Measurements from ENCODE around the gene MRPL33.

MRPL33 gene

DNA sequence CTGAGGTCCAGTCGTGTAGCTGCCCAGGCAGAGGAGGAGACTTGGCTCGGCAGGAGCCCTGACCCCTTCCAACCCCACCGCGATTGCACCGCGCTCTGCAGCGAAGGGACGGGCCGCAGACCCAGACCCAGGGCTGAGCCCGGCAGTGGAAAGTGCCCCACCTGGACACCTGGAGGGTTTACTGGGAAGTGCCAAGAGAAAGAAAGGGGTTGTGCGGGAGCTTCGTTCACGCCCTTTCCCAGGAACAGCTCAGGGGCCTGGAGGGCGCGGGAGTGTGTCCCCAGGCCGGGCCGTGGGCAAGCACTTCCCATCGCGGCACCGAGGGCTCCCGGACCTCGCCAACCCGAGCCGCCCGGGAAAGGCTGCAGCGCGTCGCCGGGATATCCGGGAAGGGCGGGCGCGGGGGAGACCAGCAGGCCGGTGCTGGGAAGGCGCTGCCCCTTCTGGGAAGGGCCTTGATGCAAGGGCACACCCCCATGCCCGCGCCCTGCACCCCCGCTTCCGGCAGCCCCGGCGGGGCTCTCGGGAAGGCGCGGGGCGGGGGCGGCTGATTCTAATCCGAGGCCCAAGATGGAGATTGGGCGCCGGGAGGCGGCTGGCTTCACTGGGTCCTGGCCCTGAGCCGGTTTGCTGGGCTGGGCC, 36.1 kb upstream of the MRPL33 start:
- TF ChIP-seq, protein P1, sequence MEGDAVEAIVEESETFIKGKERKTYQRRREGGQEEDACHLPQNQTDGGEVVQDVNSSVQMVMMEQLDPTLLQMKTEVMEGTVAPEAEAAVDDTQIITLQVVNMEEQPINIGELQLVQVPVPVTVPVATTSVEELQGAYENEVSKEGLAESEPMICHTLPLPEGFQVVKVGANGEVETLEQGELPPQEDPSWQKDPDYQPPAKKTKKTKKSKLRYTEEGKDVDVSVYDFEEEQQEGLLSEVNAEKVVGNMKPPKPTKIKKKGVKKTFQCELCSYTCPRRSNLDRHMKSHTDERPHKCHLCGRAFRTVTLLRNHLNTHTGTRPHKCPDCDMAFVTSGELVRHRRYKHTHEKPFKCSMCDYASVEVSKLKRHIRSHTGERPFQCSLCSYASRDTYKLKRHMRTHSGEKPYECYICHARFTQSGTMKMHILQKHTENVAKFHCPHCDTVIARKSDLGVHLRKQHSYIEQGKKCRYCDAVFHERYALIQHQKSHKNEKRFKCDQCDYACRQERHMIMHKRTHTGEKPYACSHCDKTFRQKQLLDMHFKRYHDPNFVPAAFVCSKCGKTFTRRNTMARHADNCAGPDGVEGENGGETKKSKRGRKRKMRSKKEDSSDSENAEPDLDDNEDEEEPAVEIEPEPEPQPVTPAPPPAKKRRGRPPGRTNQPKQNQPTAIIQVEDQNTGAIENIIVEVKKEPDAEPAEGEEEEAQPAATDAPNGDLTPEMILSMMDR (IDR thresholded peaks at IDR 0.05; ENCODE audit: borderline replicate concordance, insufficient read depth, low read depth, low read length): no peak
- H3K4me3 ChIP-seq (ENCODE audit: low read depth, low read length): no peak overlapping the region

DNA sequence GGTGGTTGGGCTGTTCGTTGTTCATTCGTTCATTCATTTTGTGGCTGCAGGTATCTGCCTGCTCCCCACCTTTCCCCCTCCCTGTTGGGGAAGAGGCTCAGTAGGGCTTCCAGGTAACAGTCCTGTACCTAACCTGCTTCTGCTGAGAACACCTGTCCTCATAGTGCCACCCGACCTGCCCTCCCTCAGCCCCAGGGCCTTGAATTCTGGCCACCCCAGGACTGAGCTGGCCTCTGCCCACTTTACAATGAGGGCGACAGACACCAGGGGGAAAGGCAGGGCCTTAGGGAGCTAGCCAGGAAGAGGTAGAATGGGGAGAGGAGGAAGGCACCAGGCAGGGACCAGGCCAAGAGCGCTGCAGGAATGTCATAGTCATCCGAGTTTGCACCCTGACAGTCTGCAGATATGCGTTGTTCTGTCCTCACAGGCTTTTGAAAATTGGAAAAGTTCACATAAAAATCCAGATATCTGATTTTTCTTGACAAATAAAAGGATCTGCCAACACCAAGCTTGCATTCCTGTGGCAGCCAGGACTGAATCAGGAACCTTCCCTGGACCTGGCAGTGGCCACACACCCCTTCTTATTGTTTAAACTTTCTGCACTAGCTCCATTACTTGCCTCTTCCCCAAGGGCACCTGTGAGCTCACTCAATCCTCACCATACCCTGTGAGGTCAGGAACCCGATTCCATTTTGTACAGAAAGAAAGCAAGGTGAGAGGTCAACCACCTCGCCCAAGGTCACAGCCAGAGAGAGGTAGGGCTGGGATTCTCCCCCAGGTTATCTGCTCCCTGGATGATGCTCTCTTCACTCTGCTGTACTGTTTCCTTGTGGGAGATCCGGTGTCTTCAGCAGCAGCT, 35.3 kb upstream of the MRPL33 start:
- H3K4me3 ChIP-seq (ENCODE audit: low read depth, low read length): no peak overlapping the region
- TF ChIP-seq, protein P1 (IDR thresholded peaks at IDR 0.05; ENCODE audit: borderline replicate concordance, insufficient read depth, low read depth, low read length): no peak

DNA sequence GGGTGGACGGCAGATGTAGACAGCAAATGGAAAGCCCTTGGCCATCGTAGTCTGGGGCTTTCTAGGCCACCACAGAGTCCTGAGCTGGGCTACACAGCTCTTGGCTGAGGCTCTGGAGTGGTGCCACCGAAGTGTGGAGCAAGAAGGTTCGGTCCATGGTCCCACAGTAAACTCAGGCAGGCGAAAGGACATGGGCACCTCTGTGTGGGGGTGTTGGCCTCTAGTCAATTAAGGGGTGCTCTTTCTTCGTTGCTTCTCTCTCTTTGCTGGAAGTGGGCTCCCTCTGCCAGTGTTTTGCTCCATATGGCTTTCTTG, 34.7 kb upstream of the MRPL33 start:
- no peak overlapping the region for H3K4me3 ChIP-seq (ENCODE audit: low read depth, low read length)
- TF ChIP-seq, protein P1 (IDR thresholded peaks at IDR 0.05; ENCODE audit: borderline replicate concordance, insufficient read depth, low read depth, low read length): no peak

DNA sequence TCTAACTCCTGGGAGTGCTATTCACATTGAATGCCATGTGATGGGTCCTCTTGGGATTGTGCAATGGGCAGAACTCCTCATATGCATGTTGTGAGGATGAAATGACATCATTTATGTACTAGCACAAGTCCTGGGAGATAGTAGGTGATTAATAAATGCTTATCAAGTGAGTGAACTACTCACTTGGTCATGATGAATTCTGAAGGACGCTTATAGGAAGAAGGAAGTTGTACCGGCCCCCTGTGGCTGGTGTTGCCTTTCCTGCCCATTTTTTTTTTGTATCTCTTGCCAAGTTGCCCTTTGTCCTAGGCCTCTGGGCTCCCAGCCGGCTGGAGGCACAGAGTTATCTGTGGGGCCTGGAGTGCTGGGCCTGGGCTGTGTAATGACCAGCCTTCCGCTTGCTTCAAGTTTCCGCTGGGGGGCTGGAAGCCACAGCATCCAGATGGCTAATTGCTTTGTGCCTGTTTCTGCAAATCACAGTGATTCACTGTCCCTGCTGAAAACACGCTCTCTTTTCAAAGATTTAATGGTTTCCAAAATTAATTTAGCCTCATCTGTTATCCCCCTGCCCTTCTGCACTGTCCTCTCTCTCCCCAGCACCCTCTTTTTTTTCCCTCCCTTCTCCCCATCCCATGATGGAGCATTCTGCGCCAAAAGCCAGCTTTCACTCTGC, 33.7 kb upstream of the MRPL33 start:
- H3K4me3 ChIP-seq (ENCODE audit: low read depth, low read length): no peak overlapping the region
- TF ChIP-seq, protein P1 (IDR thresholded peaks at IDR 0.05; ENCODE audit: borderline replicate concordance, insufficient read depth, low read depth, low read length): no peak

DNA sequence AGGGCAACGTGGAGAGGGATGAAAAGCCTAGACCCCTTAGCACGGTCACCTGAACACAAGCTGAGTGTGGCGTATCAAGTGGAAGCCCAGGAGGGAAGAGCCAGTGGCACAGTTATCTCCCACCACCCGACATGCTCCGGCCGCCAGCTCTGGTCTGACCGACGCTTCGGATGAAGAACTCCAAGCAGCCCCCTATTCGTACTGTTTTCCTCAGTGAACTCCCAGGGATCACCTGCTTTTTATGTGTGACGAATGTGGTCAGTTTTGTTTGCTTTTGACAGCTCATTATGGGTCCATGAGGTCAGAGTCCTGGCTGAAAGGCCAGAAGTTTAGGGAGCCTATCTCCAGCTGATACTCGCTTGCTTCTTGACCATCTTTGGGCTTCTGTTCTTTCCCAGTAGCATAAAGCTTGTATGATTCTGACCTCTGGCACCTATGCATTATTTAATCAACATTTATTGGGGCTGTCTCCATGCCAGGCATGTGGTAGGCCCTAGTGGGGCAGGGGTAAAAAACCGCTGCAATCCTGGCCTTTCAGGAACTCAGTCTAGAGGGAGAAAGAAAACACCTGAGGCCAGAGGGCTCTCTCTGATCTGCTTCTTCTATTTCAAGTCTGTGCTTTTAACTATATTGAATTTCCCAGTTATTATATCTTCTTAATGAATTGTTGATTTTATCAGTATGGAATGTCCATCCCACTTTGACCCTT, 33.0 kb upstream of the MRPL33 start:
- TF ChIP-seq, protein P1 (IDR thresholded peaks at IDR 0.05; ENCODE audit: borderline replicate concordance, insufficient read depth, low read depth, low read length): no peak
- no peak overlapping the region for H3K4me3 ChIP-seq (ENCODE audit: low read depth, low read length)

DNA sequence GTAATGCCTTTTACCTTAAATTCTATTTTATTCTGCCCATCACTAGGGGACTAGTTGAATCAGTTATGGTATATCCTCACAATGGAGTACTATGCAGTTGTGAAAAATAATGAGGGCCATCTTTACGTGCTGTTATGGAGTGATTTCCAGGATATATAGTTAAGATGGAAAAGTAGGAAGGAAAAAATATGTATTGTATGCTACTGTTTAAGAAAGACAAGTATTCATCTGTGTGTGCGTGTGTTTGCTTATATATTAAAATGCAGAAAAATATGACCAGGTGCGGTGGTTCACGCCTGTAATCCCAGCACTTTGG, 32.5 kb upstream of the MRPL33 start:
- no peak overlapping the region for H3K4me3 ChIP-seq (ENCODE audit: low read depth, low read length)
- TF ChIP-seq, protein P1 (IDR thresholded peaks at IDR 0.05; ENCODE audit: borderline replicate concordance, insufficient read depth, low read depth, low read length): no peak

All from GM12875 (cell line).